Loucy (cell line): ENCODE data around the gene TPSD1.

Source experiments
- H2AFZ ChIP-seq: fragments of 200-600 bp; sonication (generic); 2 replicates; pipeline ENCODE4 v1.6.0; 2016; ENCODE audit warnings: antibody characterized with exemption, mild to moderate bottlenecking, low read length, moderate library complexity
- H3F3A ChIP-seq: fragments of 200-600 bp; 2 replicates; pipeline ENCODE4 v1.6.0; 2016; ENCODE audit warnings: antibody characterized with exemption, low read depth, mild to moderate bottlenecking
- H3K27me3 ChIP-seq: fragments of 200-600 bp; sonication (generic); 2 replicates; pipeline ENCODE4 v1.6.1; 2014; ENCODE audit warnings: low read length, mild to moderate bottlenecking; ENCODE audit not compliant: insufficient read depth, poor library complexity, severe bottlenecking
- H3K36me3 ChIP-seq: fragments of 200-600 bp; sonication (generic); 2 replicates; pipeline ENCODE4 v1.6.1; 2016; ENCODE audit warnings: low read length; ENCODE audit not compliant: insufficient read depth
- H3K4me1 ChIP-seq: fragments of 200-600 bp; sonication (generic); 2 replicates; pipeline ENCODE4 v1.5.1; 2014; ENCODE audit warnings: low read length, mild to moderate bottlenecking; ENCODE audit not compliant: insufficient read depth, poor library complexity, severe bottlenecking
- H3K4me2 ChIP-seq: fragments of 200-600 bp; sonication (generic); 2 replicates; pipeline ENCODE4 v1.6.0; 2014; ENCODE audit warnings: antibody characterized with exemption, low read length, low read depth, mild to moderate bottlenecking; ENCODE audit not compliant: poor library complexity, severe bottlenecking
- H3K4me3 ChIP-seq: fragments of 200-600 bp; sonication (generic); 2 replicates; pipeline ENCODE4 v1.5.1; 2014; ENCODE audit warnings: low read length, mild to moderate bottlenecking, mixed read lengths; ENCODE audit not compliant: poor library complexity, severe bottlenecking
- H3K79me2 ChIP-seq: fragments of 200-600 bp; sonication (generic); 2 replicates; pipeline ENCODE4 v1.6.1; 2014; ENCODE audit warnings: low read length; ENCODE audit not compliant: insufficient read depth
- H3K9ac ChIP-seq: fragments of 200-600 bp; sonication (generic); 2 replicates; pipeline ENCODE4 v1.6.0; 2014; ENCODE audit warnings: mild to moderate bottlenecking, low read depth, low read length, moderate library complexity; ENCODE audit not compliant: poor library complexity, severe bottlenecking
- H3K9me2 ChIP-seq: fragments of 200-600 bp; sonication (generic); replicated peaks from 2 replicates; pipeline ENCODE4 v1.6.1; 2016; ENCODE audit warnings: low read depth, low read length, mixed read lengths
- H3K9me3 ChIP-seq: fragments of 200-600 bp; sonication (generic); 2 replicates; pipeline ENCODE4 v1.6.1; 2014; ENCODE audit warnings: mild to moderate bottlenecking, antibody characterized with exemption, low read length, low read depth; ENCODE audit not compliant: insufficient read depth
- H4K20me1 ChIP-seq: fragments of 200-600 bp; sonication (generic); 2 replicates; pipeline ENCODE4 v1.6.0; 2014; ENCODE audit warnings: antibody characterized with exemption, low read length, mild to moderate bottlenecking; ENCODE audit not compliant: insufficient read depth, poor library complexity, severe bottlenecking
- EZH2phosphoT487 ChIP-seq: fragments of 200-600 bp; IDR thresholded peaks from 2 replicates; pipeline ENCODE4 v1.6.1; 2018; ENCODE audit warnings: antibody characterized with exemption, mild to moderate bottlenecking, moderate library complexity, borderline replicate concordance
- TF ChIP-seq, protein P1 (sequence below): fragments of 200-600 bp; sonication (generic); conservative IDR thresholded peaks from 2 replicates; pipeline ENCODE4 v1.5.1; 2014; ENCODE audit warnings: mild to moderate bottlenecking, antibody characterized with exemption, low read length

The TPSD1 gene

DNA sequence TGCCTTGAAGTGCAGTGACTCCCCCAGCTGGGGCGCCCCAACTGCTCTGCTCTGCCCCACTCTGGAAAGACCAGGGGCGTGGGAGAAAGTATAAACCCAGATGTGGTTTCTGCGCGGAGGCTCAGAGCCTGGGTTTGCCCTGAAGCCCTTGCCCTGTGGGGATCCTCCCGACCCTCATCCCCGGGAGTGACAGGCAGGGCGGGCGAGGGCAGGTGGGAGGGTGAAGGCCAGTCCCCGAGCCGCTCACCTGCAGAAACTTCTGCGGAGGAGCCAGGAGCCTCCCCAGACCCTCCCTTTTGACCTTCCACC lies 3.8 kb downstream of the TPSD1 start:
- Histone ChIP-seq H3F3A (no peaks in the 10 kb centered on the region), H4K20me1 (no peaks in the 10 kb centered on the region), H3K9ac (no peak overlapping the region), H3K79me2 (no peaks in the 10 kb centered on the region), H3K9me3 (no peaks in the 10 kb centered on the region), H3K4me2 (no peak overlapping the region), H2AFZ (no peak overlapping the region), H3K36me3 (no peaks in the 10 kb centered on the region), H3K4me3 (no peak overlapping the region), H3K4me1 (no peaks in the 10 kb centered on the region), H3K27me3 (no peaks in the 10 kb centered on the region), H3K9me2 (no peaks in the 10 kb centered on the region)
- no peak for TF ChIP-seq EZH2phosphoT487
- TF ChIP-seq, protein P1, sequence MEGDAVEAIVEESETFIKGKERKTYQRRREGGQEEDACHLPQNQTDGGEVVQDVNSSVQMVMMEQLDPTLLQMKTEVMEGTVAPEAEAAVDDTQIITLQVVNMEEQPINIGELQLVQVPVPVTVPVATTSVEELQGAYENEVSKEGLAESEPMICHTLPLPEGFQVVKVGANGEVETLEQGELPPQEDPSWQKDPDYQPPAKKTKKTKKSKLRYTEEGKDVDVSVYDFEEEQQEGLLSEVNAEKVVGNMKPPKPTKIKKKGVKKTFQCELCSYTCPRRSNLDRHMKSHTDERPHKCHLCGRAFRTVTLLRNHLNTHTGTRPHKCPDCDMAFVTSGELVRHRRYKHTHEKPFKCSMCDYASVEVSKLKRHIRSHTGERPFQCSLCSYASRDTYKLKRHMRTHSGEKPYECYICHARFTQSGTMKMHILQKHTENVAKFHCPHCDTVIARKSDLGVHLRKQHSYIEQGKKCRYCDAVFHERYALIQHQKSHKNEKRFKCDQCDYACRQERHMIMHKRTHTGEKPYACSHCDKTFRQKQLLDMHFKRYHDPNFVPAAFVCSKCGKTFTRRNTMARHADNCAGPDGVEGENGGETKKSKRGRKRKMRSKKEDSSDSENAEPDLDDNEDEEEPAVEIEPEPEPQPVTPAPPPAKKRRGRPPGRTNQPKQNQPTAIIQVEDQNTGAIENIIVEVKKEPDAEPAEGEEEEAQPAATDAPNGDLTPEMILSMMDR: no peak

- Histone ChIP-seq H3F3A (no peaks in the 10 kb centered on the region), H3K79me2 (no peaks in the 10 kb centered on the region), H4K20me1 (no peaks in the 10 kb centered on the region), H3K9me2 (no peaks in the 10 kb centered on the region), H3K4me3 (no peak overlapping the region), H2AFZ (no peak overlapping the region), H3K4me1 (no peaks in the 10 kb centered on the region), H3K4me2 (no peak overlapping the region), H3K36me3 (no peaks in the 10 kb centered on the region), H3K9ac (no peak overlapping the region), H3K27me3 (no peaks in the 10 kb centered on the region), H3K9me3 (no peaks in the 10 kb centered on the region)
- TF ChIP-seq EZH2phosphoT487: no peak
- TF ChIP-seq, protein P1: no peak
Measured at GRCh38 chr16:1260101-1260680, 4.3 kb downstream of the TPSD1 start.

DNA sequence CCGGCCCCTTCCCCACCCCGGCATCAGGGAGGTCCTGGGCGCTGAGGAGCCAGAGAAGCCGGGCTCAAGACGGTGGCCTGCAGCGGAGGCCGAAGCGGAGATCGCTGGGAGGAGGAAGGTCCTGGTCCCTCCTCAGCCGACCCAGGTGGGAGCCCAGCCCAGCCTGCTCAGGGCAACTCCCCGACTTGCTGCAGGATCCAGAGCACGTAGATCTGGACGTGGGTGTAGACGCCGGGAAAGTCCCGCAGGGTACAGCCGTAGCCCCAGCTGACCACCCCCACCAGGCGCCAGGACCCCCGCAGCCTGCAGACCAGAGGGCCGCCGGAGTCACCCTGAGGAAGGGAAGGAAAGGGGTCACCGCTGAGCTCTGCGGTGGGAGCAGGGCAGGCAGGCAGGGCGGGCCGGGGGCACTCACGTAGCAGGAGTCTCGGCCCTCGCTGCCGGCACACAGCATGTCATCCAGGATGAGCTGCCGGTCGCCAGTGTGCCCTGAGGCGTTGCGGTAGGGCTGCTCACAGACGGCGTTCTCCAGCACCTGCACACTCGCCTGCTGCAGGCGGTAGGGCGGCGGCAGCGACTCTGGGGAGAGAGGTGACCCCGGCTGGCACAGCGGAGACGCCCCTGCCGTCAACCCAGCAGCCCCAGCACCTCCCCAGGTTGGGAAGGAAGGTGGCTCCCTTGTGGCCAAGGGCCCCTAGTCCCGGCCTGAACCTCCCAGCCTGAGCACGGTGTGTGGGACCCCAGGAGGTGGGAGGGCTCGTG lies 5.4 kb downstream of the TPSD1 start:
- no peak for TF ChIP-seq EZH2phosphoT487
- TF ChIP-seq, protein P1: no peak
- H3K9me3 ChIP-seq: no peaks in the 10 kb centered on the region
- H3K27me3 ChIP-seq: no peaks in the 10 kb centered on the region
- no peaks in the 10 kb centered on the region for H3K79me2 ChIP-seq
- no peak overlapping the region for H2AFZ ChIP-seq
- no peaks in the 10 kb centered on the region for H3K36me3 ChIP-seq
- no peaks in the 10 kb centered on the region for H3K4me1 ChIP-seq
- no peaks in the 10 kb centered on the region for H3K9me2 ChIP-seq
- no peak overlapping the region for H3K4me2 ChIP-seq
- H4K20me1 ChIP-seq: no peaks in the 10 kb centered on the region
- H3F3A ChIP-seq: no peaks in the 10 kb centered on the region
- no peak overlapping the region for H3K9ac ChIP-seq
- H3K4me3 ChIP-seq: no peak overlapping the region
